PFSK-1 (cell line): ENCODE measurements around the gene GALNT5.

Source experiments
- POLR2AphosphoS5 ChIP-seq: IDR thresholded peaks from 2 replicates; pipeline ENCODE4 v1.6.1; 2012; ENCODE audit warnings: low read depth, mild to moderate bottlenecking, control low read depth, low read length, moderate library complexity
- REST ChIP-seq, 2 experiments: IDR thresholded peaks; 2 replicates each; pipeline versions ENCODE4 v1.6.1 to v1.8.0; 2011 to 2012; ENCODE audit warnings: low read depth in 2 of 2, low read length in 2 of 2, control low read depth in 1 of 2, inconsistent platforms in 1 of 2, mild to moderate bottlenecking in 1 of 2, moderate library complexity in 1 of 2; ENCODE audit not compliant: insufficient read depth in 1 of 2
- SIN3A ChIP-seq: IDR thresholded peaks from 2 replicates; pipeline ENCODE4 v1.6.1; 2012; ENCODE audit warnings: mild to moderate bottlenecking, low read length, moderate library complexity, borderline replicate concordance; ENCODE audit not compliant: insufficient read depth
- TAF1 ChIP-seq: IDR thresholded peaks from 2 replicates; pipeline ENCODE4 v1.6.1; 2012; ENCODE audit warnings: low read length, control low read depth, borderline replicate concordance; ENCODE audit not compliant: insufficient read depth

GRCh38 chr2:157337978-157338377 is 80.5 kb downstream of the GALNT5 start:
- TF ChIP-seq SIN3A, result no peak
- TF ChIP-seq REST (IDR thresholded peaks at IDR 0.05; ENCODE audit: insufficient read depth in 1 of 2, low read depth in 2 of 2, low read length in 2 of 2), result no peak
- no peak for TF ChIP-seq POLR2AphosphoS5
- TF ChIP-seq TAF1, result no peak
